Putamen (tissue), 1 donor: ENCODE data around the gene SNX15.

Experiments used
- DNase-seq: peaks from one replicate; pipeline ENCODE4 v3.0.0-alpha.2; 2016; ENCODE audit warnings: low spot score

Gene SNX15

DNA sequence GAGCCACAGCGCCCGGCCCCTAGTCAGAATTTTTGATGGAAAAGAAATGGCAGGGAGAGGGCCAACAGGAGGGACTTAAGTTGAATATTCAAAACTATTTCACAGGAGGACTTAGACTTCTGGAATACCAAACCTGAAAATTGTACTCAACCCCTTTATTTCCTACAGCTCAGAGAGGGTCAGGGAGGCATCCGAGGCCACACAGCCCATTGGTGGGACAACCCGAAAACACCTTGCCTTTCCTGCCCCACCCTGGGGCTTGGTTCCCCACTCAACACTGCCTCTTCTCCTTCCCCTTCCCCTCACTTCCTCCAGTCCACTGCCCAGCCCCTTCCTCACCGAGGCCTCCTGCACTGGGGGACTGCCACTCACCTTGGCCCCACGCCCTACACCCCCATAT is 29.8 kb downstream of the SNX15 start:
- DNase-seq, result no peak

DNA sequence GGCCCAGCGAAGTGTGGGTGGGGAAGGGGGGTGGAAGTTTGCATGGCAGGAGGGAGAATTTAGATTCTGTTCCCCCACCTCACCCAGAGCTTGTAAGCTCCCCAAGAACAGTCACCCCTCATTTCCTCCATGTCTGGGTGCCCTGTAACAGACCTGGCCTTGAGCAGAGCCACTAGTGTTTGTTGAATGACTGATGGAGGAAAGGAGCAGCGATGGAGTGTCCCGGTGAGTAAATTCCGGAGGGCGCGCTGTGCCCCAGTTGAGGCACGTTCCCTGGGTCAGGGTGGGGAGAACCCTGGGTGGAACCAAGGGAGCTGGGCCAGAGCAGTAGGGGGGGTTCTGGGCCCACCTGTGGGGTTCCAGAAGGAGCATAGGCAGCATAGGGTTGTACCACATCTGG is 30.3 kb downstream of the SNX15 start:
- no peak for DNase-seq

DNA sequence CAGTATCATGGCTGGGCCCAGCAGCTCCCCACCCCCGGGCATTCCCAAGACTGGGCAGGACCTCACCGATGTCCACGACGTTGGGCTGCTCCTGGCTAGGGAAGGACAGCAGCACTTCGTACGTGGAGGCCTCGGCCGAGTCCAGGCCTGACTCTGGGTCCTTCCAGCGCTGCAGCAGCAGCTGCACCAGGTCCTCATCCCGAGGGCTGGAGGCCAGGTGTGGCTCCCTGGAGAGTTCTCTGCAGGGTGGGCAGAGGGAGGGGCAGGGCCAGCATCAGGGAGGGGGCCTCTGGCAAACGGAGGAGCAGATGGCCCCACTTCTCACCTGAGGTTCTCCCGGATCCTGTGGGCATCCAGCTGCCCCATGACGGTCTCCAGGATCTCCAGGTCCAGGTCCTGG is 30.8 kb downstream of the SNX15 start:
- DNase-seq, result no peak

DNA sequence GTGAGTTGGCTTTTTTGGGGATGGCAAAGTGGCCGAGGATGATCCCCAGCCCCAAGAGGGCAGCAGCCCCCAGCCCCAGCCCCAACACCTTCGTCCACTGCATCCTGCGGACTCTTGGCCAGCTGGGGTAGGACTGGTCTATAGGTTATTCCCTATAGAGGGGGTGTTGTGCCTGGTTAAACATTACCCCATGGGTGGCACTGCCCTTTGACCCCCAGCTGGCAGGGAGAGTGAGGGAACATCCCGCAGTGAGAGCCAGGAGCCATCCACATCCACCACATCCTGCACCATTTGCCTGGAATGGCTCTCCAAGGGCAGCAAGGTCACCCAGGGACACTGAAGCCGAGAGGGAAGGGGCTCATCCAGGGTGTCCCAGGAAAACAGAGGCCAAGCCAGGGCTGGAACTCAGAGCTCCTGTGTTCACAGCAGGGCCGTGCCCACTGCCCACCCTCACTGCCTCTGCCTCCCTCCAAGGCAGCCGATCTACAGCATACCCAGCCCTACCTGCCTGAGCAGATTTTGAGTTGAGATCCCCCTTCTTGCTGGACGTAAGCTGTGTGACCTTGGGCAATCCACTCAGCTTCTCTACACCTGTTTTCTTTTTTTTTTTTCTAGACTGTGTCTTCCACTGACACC is 31.3 kb downstream of the SNX15 start, which contains the start of gene NAALADL1:
Gene NAALADL1, minus strand, starts transcription at position 135 of the 636 bp plus-strand sequence. Its CDS starts 32 bp downstream, at position 103.
- no peak for DNase-seq

DNA sequence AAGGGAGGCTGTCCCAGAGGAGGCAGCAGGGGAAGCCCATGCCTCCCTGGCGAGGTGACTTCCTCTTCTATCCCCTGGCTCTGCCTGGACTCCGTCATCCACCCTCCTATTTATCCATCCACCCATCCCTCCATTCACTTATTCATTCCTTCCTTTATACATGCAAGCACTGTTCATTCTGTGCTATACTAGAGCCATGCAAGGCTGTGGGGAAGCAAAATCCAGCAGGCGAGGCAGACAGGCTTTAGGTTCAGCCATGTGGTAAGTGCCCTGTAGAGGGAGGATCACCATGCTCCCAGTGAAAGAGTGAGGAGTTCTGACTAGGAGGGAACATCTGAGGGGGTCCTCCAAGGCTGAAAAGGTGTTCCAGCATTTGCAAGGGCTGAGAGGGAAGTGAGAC is 32.3 kb downstream of the SNX15 start:
- no peak for DNase-seq

DNA sequence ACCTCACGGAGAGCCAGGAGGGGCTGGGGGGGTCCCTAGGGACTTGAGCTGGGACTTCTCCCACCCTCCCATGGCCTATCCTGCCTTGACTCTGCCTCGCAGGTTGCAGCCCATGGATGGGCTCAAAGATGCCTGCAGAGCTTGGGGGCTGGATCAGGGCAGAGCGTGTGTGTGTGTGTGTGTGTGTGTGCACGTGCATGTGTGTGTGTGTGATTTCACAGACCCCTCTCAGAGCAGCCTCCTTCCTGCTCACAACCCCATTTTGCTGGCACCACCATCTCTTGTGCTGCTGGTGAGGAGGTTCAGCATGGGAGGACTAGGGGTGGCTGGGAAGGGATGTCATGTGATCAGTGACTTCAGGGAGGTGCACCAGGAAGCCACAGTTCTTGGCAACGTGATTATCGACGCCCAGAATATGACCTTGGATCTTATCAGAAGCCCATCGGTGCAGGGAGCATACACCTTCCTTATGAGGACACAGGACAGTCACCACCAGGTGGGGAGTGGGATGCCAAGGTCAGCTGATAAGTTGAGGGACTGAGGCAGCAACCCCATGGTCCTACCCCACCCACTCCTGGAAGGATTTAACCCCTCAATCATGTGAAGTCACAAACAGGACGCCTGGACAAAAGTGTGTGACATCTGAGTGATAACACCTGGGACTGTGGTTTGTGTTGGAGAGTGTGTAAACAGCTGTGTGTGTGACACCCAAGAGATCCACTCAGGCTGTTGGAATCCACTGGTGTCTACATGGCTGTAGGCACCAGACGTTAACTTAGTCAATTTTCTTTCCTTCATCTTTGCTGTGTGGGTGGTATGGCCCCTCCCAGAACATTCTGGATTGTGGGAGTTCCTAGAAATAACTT is 33.0 kb downstream of the SNX15 start:
- no peak for DNase-seq

DNA sequence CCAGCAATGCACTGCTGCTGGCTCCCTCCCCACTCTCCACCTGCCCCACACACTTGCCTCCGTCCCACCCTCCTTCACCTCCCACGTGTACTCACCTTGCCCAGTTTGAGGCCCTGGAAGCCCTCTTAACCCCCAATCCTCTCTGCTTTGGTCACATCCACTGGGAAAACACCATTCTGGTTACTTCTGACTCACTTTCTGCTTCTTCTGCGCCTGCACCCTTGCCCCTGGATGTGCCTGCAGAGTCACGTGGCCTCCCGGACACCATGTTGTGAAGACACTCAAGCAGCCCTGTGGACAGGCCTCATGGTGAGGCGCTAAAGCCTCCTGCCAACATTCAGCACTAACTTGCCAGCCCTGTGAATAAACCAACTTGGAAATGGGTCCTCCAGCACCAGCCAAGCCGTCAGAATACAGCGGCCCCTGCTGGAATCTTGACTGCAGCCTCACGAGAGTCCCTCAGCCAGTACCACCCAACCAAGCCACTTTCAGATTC is 33.7 kb downstream of the SNX15 start:
- no peak for DNase-seq

DNA sequence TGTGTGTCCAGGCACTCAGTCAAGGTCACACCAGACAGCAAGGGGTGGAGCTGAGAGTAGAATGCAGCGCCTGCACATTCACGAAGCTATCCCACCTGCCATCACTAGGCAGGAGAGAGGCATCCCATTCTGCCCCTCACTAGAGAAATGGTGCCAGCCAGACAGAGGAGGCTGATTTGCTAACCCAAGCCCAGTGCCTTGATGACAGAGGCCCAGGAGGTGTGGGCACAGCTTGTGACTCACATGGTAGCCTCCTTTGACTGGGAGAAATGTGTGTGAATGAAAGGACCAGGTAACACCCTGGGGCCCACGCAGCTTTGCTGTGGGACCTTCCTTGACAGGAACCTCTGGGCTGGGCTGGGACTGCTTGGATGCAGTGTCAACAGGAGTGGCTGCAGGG is 36.3 kb downstream of the SNX15 start:
- no peak for DNase-seq

DNA sequence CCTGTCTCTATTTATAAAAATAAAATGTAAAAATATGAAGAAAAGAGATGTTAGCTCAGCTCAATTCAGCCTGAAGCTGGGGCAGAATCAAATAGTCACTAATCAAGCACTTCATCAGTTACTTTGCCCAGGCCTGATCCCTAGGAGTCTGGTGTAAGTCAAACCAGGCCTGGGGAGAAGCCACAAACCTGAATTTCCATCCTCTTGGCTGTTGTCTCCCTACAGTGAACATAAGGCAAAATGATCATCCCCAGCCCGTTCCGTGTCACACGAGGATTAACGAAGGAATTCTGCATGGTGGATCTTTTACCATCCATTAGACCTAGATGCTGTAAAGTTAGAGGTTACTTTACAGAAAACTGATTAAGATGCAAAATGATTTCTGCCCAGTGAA is 37.6 kb downstream of the SNX15 start:
- DNase-seq, result no peak

DNA sequence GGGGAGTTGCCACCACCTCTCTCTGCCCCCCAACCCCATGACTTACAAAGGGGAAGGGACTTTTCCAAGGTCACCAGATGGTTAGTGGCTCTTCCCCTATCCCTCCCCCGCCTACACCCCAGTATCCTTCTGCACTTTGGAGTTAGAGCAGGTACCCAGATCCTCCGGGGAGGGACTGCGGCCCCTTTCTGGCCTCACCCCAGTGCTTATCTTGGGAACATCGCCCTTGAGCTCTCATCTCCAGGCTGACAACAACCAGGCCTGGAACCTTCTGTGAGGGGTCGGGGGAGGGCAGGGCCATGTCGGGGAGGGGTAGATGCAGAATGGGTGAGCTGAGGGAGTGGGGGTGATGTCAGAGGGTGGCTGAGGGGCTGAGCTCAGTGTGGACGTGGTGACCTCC is 38.6 kb downstream of the SNX15 start:
- DNase-seq, result no peak

DNA sequence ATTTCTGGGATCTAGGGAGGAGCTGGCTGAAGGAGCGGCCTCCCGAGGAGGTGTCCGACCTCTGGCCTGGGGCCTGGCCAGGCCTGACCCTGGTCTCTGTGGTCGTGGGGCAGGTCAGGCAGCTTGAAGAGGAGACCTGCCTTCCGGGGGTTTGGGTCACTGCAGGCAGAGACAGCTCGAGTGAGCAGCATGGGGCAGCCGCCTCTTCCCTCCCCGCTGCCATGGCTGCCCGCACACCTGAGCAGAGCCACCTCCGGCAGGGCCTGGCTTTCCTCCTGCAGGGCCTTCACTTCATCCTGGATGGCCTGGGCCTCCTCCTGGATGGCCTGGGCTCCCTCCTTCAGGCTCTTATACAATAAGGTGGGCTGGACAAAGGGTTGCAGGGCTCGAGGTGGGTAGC is 39.1 kb downstream of the SNX15 start:
- DNase-seq, result no peak

DNA sequence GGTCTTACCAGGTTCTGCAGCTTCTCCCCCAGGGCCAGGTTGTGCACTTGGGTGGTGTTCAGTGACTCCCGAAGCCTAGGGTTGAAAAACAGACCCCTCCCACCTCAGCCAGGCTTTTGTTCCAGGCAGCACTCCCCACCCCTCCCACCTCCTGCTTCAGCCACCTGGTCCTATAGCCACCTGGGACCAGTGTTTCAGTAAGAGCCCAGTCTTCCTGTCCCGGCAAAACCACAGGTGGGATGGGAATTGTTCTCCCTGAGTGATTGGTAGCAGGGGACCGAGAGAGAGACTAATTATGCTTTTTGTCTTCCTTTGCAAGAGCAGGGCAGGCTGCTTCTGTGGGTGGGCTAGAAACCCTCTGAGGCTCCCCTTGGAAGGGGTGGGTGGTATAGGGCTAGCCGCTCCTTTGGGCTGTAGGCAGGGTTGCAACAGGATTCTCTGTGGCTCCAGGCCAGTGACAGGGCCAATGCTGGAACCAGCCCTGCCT is 39.6 kb downstream of the SNX15 start:
- DNase-seq, result no peak

DNA sequence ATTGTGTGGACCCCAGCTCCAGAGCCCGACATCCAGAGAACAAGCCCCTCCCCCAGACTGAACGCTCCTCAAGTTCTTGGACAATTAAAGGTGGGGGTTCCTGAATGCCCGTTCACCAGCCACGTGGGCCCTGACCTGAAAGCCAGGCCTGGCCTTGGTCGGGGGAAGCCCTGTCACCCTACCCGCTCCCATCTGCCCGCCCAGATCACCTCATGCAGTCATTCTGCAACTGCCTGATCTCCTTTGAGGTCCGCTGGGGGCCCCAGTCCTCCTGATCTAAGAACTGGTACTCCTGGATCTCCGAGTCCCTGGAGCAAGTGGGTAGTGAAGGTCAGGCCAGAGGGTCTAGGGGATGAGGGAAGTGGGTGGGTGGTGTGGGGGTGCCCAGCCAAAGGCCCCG is 40.2 kb downstream of the SNX15 start:
- no peak for DNase-seq

DNA sequence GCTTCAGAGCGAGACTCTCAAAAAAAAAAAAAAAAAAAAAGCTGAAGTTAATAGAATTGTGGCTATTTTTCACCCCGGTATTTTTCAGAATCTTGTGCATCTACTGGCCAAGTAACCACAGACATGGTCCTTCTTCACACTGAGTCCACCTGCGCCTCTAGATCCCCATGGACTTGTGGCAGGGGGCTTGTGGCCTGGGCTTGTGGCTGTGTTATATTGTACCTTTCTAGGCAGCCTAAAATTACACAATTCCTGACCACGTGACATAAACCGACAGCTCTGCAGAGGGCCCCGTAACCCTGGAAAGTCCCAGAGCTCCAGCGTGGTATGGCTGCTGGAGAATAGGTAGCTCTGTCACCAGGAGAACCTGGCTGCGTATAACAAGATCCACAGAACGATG is 42.0 kb downstream of the SNX15 start:
- DNase-seq, result no peak

DNA sequence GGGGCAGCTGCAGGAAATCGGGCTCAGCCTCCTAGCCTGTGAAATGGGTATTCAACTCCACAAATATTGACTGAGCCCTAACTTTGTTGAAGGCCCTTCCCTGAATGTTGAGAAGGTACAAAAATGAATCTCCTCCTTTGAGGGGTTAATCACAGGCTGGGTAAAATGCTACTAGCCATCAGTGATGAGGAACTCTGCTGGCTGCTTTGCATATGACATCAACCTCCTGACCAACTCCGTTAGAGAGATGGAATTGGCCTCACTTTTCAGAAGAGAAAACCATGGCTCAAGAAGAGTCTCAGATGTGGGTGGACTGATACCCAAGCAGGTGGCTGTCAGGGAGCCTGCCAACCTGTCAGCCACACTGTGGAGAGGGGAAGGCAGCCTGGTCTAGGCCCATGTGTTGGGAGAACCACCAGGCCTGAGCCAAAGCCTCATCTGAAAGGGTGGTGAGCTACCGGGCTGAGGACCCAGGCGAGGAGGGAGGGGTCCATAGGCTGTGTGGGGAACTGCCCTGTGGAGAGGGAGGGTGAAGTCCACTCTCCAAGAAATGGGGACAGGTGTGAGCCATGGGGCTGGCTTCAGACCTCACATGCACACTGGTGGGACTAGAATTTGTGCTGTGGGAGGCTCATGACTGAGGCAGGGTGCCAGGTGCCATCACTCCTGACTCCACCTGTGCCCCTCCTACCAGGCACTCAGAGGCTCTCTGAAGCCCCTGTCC is 44.8 kb downstream of the SNX15 start:
- no peak for DNase-seq

DNA sequence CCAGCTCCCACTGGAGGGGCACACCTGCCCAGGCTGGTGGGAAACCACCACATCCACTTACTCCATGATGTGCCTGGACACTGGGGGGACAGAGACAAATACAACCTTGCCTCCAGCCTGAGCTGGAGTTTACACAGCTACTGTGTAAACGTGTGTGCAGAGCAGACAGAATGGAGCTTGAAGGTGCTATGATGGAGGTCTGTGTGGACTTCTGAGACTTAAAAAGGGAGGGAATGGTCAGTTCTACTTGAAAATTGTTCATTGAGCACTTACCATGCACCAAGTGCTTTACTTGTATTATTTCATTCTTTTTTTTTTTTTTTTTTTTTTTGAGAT is 45.4 kb downstream of the SNX15 start:
- DNase-seq, result no peak

DNA sequence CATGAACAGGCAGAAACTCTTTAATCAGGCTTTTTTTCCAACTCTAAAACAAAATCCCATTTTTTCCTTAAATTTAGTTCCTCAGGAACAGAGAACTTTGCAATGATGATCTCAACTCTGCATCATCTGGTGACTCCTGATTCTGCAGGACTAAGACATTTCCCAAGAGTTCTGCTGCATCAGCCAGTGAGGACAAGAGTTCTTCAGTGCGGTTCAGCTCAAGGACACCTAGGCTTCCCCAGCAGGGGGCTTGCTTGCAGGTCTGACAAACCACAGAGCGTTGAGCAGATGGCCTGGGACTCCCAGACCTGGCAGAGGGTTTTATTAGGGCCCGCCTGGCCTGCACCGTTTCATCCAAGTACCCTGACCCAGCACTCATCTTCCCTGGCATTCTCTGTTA is 50.2 kb downstream of the SNX15 start:
- no peak for DNase-seq

DNA sequence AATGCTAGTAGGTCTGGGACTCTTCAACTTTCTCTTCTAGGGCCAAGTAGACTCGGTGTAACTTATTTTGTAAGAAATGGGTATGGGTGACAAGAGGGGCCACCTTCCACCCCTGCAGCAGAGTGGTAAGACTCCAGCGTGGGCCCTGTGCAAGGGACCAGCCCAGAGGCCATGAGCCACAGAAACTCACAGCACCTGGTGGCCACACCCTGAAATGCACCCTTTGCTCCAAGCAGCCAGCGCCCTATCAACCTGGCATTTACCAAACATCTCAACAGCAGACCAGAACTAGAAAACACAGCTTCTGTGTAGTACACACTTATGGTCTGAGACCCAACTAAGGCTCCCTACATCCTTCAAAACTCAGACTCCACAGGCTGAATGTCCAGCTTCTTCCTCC is 50.9 kb downstream of the SNX15 start:
- no peak for DNase-seq

DNA sequence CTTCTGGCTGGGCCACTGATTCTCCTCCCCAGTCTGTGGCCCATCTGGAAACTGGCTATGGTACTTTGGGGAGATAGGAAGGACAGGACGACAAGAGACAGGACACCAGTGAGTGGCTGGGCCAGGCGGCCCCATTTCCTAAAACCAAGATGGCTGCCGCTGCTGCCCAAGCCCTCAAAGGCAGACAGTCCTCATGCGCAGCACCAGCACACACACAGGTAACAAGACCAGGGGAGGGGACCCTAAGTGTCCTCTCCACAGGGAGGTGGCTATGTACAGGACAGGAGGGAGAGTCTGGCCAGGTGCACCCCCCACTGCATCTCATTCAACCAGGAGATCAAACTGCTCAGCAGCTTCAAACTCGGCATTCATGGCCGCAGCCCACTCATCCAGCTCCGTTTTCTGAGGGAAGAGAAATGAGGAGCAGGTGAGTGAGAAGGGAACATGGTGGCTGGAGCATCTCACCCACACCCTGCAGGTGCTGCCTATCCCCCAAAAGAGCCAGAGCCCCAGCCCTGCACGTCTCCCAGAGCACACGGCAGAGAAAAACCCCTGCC is 51.6 kb downstream of the SNX15 start:
- DNase-seq, result no peak

DNA sequence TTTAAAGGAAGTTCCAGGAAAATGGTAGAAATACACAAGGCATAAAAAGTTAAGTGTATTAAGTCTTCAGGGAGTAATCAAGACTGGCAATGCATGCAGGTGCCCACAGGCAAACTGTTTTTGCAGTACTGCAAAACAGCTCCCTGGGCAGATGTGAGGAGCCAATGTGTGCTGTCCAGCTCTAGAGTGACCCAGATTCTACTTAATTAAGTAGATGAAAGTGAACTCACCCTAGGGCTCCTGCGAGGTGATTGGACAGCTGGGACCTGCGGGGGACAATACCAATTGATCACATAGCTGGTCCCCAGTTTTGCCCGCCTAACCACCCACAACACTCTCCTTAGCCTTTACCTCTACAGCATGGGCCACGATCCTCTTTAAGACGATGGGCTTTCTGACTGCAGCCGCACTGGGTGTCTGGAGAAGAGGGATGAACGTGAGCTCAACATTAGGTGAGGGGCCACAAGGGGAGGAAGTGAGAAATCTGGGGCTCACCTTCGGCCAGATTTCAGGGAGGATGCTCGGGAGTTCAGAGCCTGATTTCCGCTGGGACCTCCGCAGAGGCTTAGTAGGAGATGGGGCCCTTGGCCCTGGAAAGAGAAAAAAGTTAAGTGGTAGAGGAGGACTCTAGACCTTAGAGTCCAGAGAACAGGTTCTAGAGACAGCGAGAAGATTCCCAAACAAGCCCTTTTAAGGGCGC is 56.0 kb downstream of the SNX15 start:
- DNase-seq, result no peak

DNA sequence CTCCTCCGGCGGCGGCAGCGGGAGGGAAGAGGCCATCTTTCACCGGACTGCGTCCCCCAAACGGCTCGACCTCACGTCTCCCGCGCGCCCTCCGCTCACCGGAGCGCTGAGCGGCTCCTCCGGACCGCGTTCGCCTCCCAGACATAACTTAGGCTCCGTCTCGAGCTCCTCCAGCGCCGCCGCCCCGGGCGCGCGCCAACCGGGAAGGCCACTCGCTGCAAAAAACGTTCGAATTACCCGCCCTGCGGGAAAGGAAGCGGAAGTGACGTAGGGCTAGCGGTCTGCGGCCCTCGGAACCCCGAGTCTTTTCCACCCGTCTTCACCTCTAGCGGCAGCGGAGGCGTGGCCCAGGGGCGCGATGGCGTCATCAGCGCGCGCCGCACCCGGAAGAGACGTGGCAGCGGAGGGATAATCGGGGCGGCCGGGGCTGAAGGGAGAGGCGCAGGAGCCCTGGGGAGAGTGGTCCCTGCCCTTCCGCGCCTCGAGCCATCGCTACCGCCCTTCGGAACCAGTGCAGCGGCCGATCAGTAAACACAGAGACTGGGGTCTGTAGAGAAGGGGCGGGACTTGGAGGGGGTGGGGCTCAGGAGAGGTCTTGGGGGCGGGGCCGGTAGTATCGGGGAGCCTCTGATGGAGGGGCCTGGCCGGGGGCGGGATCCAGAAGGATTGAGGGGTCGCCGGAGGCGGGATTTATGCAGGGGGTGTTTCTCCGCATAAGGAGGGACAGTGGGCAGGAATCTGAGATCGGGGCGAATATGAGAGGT is 56.8 kb downstream of the SNX15 start, which contains the start of the genes CDCA5 and ZFPL1:
Gene CDCA5, minus strand, starts transcription at position 207 of the 764 bp plus-strand sequence. Its CDS starts 62 bp downstream, at position 145.
Gene ZFPL1, plus strand, starts transcription at position 389 of the 764 bp plus-strand sequence. CDS start 477 bp downstream, outside the sequence.
- peak; percentile 94 for DNase-seq
